ENCODE results near the gene PRR20G. TPM values are rescaled to one million over a fixed set of nuclear protein-coding genes. Genes with fewer than 3 reads are reported as not detected.

The PRR20G gene
- total and polyA plus RNA-seq, 2 experiments from 2014 or later: not detected

- H3K36me3 ChIP-seq (replicated peaks; ENCODE audit: insufficient read depth, low read depth): no peaks in the 10 kb centered on the region
- TF ChIP-seq EZH2 (IDR thresholded peaks at IDR 0.05; ENCODE audit: borderline replicate concordance) (no peak), EZH2phosphoT487 (IDR thresholded peaks at IDR 0.05; ENCODE audit: low read depth, severe bottlenecking, unreplicated experiment) (no peak)
- TF ChIP-seq, protein P1, sequence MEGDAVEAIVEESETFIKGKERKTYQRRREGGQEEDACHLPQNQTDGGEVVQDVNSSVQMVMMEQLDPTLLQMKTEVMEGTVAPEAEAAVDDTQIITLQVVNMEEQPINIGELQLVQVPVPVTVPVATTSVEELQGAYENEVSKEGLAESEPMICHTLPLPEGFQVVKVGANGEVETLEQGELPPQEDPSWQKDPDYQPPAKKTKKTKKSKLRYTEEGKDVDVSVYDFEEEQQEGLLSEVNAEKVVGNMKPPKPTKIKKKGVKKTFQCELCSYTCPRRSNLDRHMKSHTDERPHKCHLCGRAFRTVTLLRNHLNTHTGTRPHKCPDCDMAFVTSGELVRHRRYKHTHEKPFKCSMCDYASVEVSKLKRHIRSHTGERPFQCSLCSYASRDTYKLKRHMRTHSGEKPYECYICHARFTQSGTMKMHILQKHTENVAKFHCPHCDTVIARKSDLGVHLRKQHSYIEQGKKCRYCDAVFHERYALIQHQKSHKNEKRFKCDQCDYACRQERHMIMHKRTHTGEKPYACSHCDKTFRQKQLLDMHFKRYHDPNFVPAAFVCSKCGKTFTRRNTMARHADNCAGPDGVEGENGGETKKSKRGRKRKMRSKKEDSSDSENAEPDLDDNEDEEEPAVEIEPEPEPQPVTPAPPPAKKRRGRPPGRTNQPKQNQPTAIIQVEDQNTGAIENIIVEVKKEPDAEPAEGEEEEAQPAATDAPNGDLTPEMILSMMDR (IDR thresholded peaks at IDR 0.05; ENCODE audit: poor library complexity): no peak
- H3K79me2 ChIP-seq: no peaks in the 10 kb centered on the region
- no peak overlapping the region for H3K27ac ChIP-seq
- DNase-seq (ENCODE audit: low spot score): no peak
- no peaks in the 10 kb centered on the region for H3K27me3 ChIP-seq
- no peaks in the 10 kb centered on the region for H3K9me2 ChIP-seq (replicated peaks; ENCODE audit: insufficient read depth)
- H4K20me1 ChIP-seq (ENCODE audit: insufficient read depth, poor library complexity, severe bottlenecking): no peaks in the 10 kb centered on the region
- H3K4me3 ChIP-seq: no peak overlapping the region
- H3K9me3 ChIP-seq (ENCODE audit: low read depth): no peaks in the 10 kb centered on the region
- no peaks in the 10 kb centered on the region for H3K4me1 ChIP-seq (ENCODE audit: insufficient read depth)
- H3K4me2 ChIP-seq: no peak overlapping the region
- WGBS (ENCODE audit: low lambda C conversion rate, missing lambda C conversion rate): 24% methylated on average over 1 of the region's 1 CpG
- H2AFZ ChIP-seq: no peak overlapping the region
Observed at GRCh38 chr3:127250032-127250431, 37.8 kb downstream of the PRR20G start.

DNA sequence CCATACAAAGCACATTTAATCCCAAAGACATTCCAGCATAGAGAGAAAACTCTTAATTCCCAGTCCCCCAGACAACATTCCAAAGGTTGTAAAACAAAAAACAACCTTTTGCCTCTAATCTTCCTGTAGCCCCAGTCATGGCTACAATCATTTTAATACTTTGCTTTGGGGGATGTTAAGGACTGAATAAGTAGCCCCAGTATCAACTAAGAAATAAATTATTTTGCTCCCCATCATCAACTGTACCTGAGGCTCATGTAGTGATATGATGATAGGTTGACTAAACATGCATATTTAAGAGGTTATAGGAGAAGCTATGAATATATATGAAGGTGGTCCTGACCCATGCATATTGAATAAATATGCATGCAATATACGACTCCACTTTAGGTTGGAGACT is 40.6 kb downstream of the PRR20G start:
- Histone ChIP-seq H3K9me2 (replicated peaks; ENCODE audit: insufficient read depth) (no peaks in the 10 kb centered on the region), H3K9me3 (ENCODE audit: low read depth) (no peaks in the 10 kb centered on the region), H3K4me1 (ENCODE audit: insufficient read depth) (no peaks in the 10 kb centered on the region), H3K4me3 (no peak overlapping the region), H3K27me3 (no peaks in the 10 kb centered on the region), H2AFZ (no peak overlapping the region), H3K79me2 (no peaks in the 10 kb centered on the region), H3K4me2 (no peak overlapping the region), H3K27ac (no peak overlapping the region), H3K36me3 (replicated peaks; ENCODE audit: insufficient read depth, low read depth) (no peaks in the 10 kb centered on the region), H4K20me1 (ENCODE audit: insufficient read depth, poor library complexity, severe bottlenecking) (no peaks in the 10 kb centered on the region)
- 67% methylated on average over 1 of the region's 1 CpG for WGBS (ENCODE audit: low lambda C conversion rate, missing lambda C conversion rate)
- no peak for DNase-seq (ENCODE audit: low spot score)
- TF ChIP-seq EZH2 (IDR thresholded peaks at IDR 0.05; ENCODE audit: borderline replicate concordance): no peak

GRCh38 chr3:127238602-127239001 is 49.2 kb downstream of the PRR20G start:
- H3K36me3 ChIP-seq (replicated peaks; ENCODE audit: insufficient read depth, low read depth): no peaks in the 10 kb centered on the region
- no peak overlapping the region for H3K4me3 ChIP-seq
- no peak overlapping the region for H3K4me2 ChIP-seq
- no peaks in the 10 kb centered on the region for H3K9me3 ChIP-seq (ENCODE audit: low read depth)
- H3K9me2 ChIP-seq (replicated peaks; ENCODE audit: insufficient read depth): no peaks in the 10 kb centered on the region
- no peak overlapping the region for H3K27ac ChIP-seq
- H4K20me1 ChIP-seq (ENCODE audit: insufficient read depth, poor library complexity, severe bottlenecking): no peaks in the 10 kb centered on the region
- H2AFZ ChIP-seq: no peak overlapping the region
- H3K79me2 ChIP-seq: no peaks in the 10 kb centered on the region
- TF ChIP-seq EZH2 (IDR thresholded peaks at IDR 0.05; ENCODE audit: borderline replicate concordance): no peak
- TF ChIP-seq, protein P1 (IDR thresholded peaks at IDR 0.05; ENCODE audit: poor library complexity): no peak
- no peak for TF ChIP-seq EZH2phosphoT487 (IDR thresholded peaks at IDR 0.05; ENCODE audit: low read depth, severe bottlenecking, unreplicated experiment)
- WGBS (ENCODE audit: low lambda C conversion rate, missing lambda C conversion rate): 77% methylated on average over 2 of the region's 2 CpGs
- DNase-seq (ENCODE audit: low spot score): no peak
- H3K4me1 ChIP-seq (ENCODE audit: insufficient read depth): no peaks in the 10 kb centered on the region
- peaks cover 9% of the 10 kb centered on the region for H3K27me3 ChIP-seq

DNA sequence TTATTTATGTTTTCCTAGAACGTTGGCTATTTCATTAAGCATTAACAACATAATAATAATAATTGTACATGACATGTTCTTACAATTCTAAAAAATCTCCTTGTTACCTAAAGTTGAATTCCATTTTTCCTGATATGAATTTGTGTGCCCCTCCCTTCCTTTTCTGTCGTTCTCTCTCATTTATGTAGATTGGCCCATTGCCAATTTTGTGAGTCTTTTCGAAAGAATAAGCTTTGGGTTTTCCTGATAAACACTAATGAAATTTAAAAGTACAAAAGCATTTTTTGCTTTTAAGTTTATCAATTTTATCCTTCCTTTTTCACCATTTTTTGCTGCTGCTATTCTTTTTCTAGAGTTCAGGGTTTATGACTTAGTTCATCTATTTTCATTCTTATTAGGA is 50.0 kb downstream of the PRR20G start:
- no peak overlapping the region for H2AFZ ChIP-seq
- H3K79me2 ChIP-seq: no peaks in the 10 kb centered on the region
- WGBS (ENCODE audit: low lambda C conversion rate, missing lambda C conversion rate): 60% methylated on average over 3 of the region's 3 CpGs
- H3K36me3 ChIP-seq (replicated peaks; ENCODE audit: insufficient read depth, low read depth): no peaks in the 10 kb centered on the region
- H3K9me3 ChIP-seq (ENCODE audit: low read depth): no peaks in the 10 kb centered on the region
- no peaks in the 10 kb centered on the region for H4K20me1 ChIP-seq (ENCODE audit: insufficient read depth, poor library complexity, severe bottlenecking)
- H3K27me3 ChIP-seq: peaks cover 9% of the 10 kb centered on the region
- H3K4me2 ChIP-seq: no peak overlapping the region
- H3K4me1 ChIP-seq (ENCODE audit: insufficient read depth): no peaks in the 10 kb centered on the region
- TF ChIP-seq, protein P1 (IDR thresholded peaks at IDR 0.05; ENCODE audit: poor library complexity): no peak
- TF ChIP-seq EZH2phosphoT487 (IDR thresholded peaks at IDR 0.05; ENCODE audit: low read depth, severe bottlenecking, unreplicated experiment): no peak
- TF ChIP-seq EZH2 (IDR thresholded peaks at IDR 0.05; ENCODE audit: borderline replicate concordance): no peak
- H3K27ac ChIP-seq: no peak overlapping the region
- H3K9me2 ChIP-seq (replicated peaks; ENCODE audit: insufficient read depth): no peaks in the 10 kb centered on the region
- DNase-seq (ENCODE audit: low spot score): no peak
- no peak overlapping the region for H3K4me3 ChIP-seq
